GM23338 (cell line): Measurements from ENCODE around the gene FANCL.

Experiments used
- JUNB ChIP-seq: IDR thresholded peaks from one replicate; pipeline ENCODE4 v1.6.1; 2016; ENCODE audit warnings: antibody characterized with exemption; ENCODE audit not compliant: unreplicated experiment
- REST ChIP-seq: IDR thresholded peaks from one replicate; pipeline ENCODE4 v1.6.1; 2018; ENCODE audit warnings: antibody characterized with exemption; ENCODE audit not compliant: unreplicated experiment
- TF ChIP-seq, protein P1 (sequence below), 2 experiments: fragments of 200-600 bp in 1 of 2; sonication (generic) in 1 of 2; conservative IDR thresholded peaks; 2 replicates each; pipeline versions ENCODE4 v1.5.1 to v1.6.1; 2016 to 2017; ENCODE audit warnings: antibody characterized with exemption in 2 of 2, low read depth in 2 of 2, mild to moderate bottlenecking in 2 of 2, moderate library complexity in 1 of 2

DNA sequence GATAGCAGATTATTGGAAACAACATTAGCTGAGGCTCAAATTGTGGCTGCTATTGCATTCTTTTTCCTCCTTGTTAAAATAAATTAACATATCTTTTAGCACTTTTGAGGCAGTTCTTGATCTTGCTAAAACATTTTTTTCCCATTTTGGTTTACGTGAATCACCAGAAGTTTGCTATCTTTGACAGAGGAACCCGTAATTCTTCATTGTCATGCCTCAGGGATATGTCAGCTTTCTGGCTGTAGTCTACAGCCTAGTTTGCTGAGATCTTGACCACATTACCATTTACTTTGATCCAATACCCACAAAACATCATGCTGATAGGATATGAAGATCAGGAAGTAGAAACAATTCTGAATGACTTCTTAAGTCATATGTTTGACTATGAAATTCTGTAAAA, 25.1 kb upstream of the FANCL start:
- TF ChIP-seq JUNB (no peak), REST (no peak)
- TF ChIP-seq, protein P1, sequence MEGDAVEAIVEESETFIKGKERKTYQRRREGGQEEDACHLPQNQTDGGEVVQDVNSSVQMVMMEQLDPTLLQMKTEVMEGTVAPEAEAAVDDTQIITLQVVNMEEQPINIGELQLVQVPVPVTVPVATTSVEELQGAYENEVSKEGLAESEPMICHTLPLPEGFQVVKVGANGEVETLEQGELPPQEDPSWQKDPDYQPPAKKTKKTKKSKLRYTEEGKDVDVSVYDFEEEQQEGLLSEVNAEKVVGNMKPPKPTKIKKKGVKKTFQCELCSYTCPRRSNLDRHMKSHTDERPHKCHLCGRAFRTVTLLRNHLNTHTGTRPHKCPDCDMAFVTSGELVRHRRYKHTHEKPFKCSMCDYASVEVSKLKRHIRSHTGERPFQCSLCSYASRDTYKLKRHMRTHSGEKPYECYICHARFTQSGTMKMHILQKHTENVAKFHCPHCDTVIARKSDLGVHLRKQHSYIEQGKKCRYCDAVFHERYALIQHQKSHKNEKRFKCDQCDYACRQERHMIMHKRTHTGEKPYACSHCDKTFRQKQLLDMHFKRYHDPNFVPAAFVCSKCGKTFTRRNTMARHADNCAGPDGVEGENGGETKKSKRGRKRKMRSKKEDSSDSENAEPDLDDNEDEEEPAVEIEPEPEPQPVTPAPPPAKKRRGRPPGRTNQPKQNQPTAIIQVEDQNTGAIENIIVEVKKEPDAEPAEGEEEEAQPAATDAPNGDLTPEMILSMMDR (conservative IDR thresholded peaks at IDR 0.05; ENCODE audit: low read depth in 2 of 2): no peak
